ENCODE results near the gene HERC3. TPM values are rescaled to one million over a fixed set of nuclear protein-coding genes. Genes with fewer than 3 reads are reported as not detected.

The HERC3 gene
- total and polyA plus RNA-seq, 2 donors (not counting 3 experiments of a cell fraction or from before 2014, with no cell fraction given): 6.3 to 21.2 TPM

GRCh38 chr4:88584471-88584900, 7.8 kb upstream of the HERC3 start:
- no peaks in the 10 kb centered on the region for H3K4me1 ChIP-seq (ENCODE audit: control insufficient read depth, extremely low read depth, insufficient read depth, low read length)
- no peak overlapping the region for H3K4me2 ChIP-seq (ENCODE audit: insufficient read depth, low read length)
- POLR2A ChIA-PET: no interaction called here
- no peaks in the 10 kb centered on the region for H3K27me3 ChIP-seq (ENCODE audit: control insufficient read depth in 2 of 2, insufficient read depth in 2 of 2, low read length in 2 of 2)
- FAIRE-seq (no peak), DNase-seq (ENCODE audit: low read depth, low spot score) (no peak)
- H3K4me3 ChIP-seq (replicated peaks in 1 of 3; ENCODE audit: insufficient read depth in 1 of 3, low read depth in 1 of 3, low read length in 3 of 3): no peak overlapping the region
- BruUV-seq (replicated peaks): no TSS peak
- H3K9me3 ChIP-seq (replicated peaks; ENCODE audit: control insufficient read depth, insufficient read depth, low read length): no peaks in the 10 kb centered on the region
- H2AFZ ChIP-seq (ENCODE audit: low read depth, low read length): no peak overlapping the region
- H3K79me2 ChIP-seq (ENCODE audit: control insufficient read depth, insufficient read depth, low read length): no peaks in the 10 kb centered on the region
- H4K20me1 ChIP-seq (replicated peaks; ENCODE audit: control insufficient read depth, extremely low read depth, insufficient read depth, low read length): no peaks in the 10 kb centered on the region
- H3K36me3 ChIP-seq (ENCODE audit: control insufficient read depth in 2 of 2, extremely low read depth in 1 of 2, insufficient read depth in 2 of 2, low read length in 2 of 2): no peaks in the 10 kb centered on the region
- no peak overlapping the region for H3K9ac ChIP-seq (replicated peaks; ENCODE audit: extremely low read depth, insufficient read depth, low read length)
- H3K9me1 ChIP-seq (replicated peaks; ENCODE audit: control insufficient read depth, extremely low read depth, insufficient read depth, low read length): no peaks in the 10 kb centered on the region
- CTCF ChIA-PET: interaction anchor here (1.7 to 1.9 kb wide), 4 partner anchors 11 to 75 kb away, joined by 3 to 8 read pairs (median 5); no protein-coding TSS in a partner anchor
- intact Hi-C loops (cut with micrococcal nuclease): no loop called here
- dilution Hi-C loops (cut with MboI; ENCODE audit: extremely low pct_ligation_motif_present, low sequenced_read_pairs): no loop called here
- no peak overlapping the region for H3K27ac ChIP-seq (ENCODE audit: insufficient read depth, low read depth, low read length)
- TF ChIP-seq, protein P1, sequence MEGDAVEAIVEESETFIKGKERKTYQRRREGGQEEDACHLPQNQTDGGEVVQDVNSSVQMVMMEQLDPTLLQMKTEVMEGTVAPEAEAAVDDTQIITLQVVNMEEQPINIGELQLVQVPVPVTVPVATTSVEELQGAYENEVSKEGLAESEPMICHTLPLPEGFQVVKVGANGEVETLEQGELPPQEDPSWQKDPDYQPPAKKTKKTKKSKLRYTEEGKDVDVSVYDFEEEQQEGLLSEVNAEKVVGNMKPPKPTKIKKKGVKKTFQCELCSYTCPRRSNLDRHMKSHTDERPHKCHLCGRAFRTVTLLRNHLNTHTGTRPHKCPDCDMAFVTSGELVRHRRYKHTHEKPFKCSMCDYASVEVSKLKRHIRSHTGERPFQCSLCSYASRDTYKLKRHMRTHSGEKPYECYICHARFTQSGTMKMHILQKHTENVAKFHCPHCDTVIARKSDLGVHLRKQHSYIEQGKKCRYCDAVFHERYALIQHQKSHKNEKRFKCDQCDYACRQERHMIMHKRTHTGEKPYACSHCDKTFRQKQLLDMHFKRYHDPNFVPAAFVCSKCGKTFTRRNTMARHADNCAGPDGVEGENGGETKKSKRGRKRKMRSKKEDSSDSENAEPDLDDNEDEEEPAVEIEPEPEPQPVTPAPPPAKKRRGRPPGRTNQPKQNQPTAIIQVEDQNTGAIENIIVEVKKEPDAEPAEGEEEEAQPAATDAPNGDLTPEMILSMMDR (IDR thresholded peaks at IDR 0.05; ENCODE audit: extremely low read depth in 1 of 2, insufficient read depth in 1 of 2, low read depth in 1 of 2, low read length in 2 of 2): no peak
- TF ChIP-seq MYC (IDR thresholded peaks at IDR 0.05; ENCODE audit: low read depth, low read length) (no peak), POLR2AphosphoS5 (IDR thresholded peaks at IDR 0.05; ENCODE audit: insufficient read depth, low read depth, low read length) (no peak), JUN (IDR thresholded peaks at IDR 0.05; ENCODE audit: borderline replicate concordance, insufficient read depth, insufficient read length, low read depth) (no peak), MAX (IDR thresholded peaks at IDR 0.05; ENCODE audit: insufficient read depth, insufficient read length) (no peak), GATA2 (IDR thresholded peaks at IDR 0.05; ENCODE audit: insufficient read depth, insufficient read length, low read depth, low read length) (no peak), EZH2 (IDR thresholded peaks at IDR 0.05; ENCODE audit: borderline replicate concordance, low read depth, low read length, severe bottlenecking) (no peak), POLR2A (IDR thresholded peaks at IDR 0.05; ENCODE audit: low read depth, low read length) (no peak)

All from endothelial cell of umbilical vein (primary cell).